Measurements from ENCODE around the gene STRIP2. TPM values are rescaled to one million over a fixed set of nuclear protein-coding genes. Genes with fewer than 3 reads are reported as not detected.

The STRIP2 gene
- total and polyA plus RNA-seq, 2 donors (not counting 1 experiment from before 2014, with no cell fraction given): 0.21 to 0.79 TPM

DNA sequence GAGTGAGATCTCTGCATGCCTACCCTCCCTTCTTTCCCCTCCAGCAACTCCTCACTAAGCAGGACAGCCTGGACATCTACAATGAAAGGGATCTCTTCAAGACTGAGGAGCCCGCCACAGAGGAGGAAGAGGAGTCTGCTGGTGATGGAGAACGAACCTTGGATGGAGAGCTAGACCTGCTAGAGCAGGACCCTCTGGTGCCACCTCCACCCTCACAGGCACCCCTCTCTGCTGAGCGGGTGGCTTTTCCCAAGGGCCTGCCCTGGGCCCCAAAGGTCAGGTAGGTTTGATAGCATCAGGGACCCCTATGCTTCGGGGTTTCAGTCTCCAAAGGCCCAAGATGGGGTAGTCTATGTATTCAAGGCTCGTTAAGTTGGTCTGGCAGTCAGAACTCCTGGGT lies 23.9 kb downstream of the STRIP2 start:
- CTCF ChIA-PET: no interaction called here
- TF ChIP-seq, protein P1, sequence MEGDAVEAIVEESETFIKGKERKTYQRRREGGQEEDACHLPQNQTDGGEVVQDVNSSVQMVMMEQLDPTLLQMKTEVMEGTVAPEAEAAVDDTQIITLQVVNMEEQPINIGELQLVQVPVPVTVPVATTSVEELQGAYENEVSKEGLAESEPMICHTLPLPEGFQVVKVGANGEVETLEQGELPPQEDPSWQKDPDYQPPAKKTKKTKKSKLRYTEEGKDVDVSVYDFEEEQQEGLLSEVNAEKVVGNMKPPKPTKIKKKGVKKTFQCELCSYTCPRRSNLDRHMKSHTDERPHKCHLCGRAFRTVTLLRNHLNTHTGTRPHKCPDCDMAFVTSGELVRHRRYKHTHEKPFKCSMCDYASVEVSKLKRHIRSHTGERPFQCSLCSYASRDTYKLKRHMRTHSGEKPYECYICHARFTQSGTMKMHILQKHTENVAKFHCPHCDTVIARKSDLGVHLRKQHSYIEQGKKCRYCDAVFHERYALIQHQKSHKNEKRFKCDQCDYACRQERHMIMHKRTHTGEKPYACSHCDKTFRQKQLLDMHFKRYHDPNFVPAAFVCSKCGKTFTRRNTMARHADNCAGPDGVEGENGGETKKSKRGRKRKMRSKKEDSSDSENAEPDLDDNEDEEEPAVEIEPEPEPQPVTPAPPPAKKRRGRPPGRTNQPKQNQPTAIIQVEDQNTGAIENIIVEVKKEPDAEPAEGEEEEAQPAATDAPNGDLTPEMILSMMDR (IDR thresholded peaks at IDR 0.05): no peak
- TF ChIP-seq EZH2 (IDR thresholded peaks at IDR 0.05; ENCODE audit: borderline replicate concordance, insufficient read depth, low read depth, low read length, poor library complexity, severe bottlenecking): no peak
- no peaks in the 10 kb centered on the region for H4K20me1 ChIP-seq (ENCODE audit: control insufficient read depth, insufficient read depth, low read length, poor library complexity, severe bottlenecking)

GRCh38 chr7:129461809-129462208 lies 27.6 kb downstream of the STRIP2 start:
- Histone ChIP-seq H3K4me1 (ENCODE audit: control insufficient read depth in 2 of 2, insufficient read depth in 2 of 2, low read length in 2 of 2) (no peaks in the 10 kb centered on the region), H3K27me3 (replicated peaks in 1 of 4; ENCODE audit: control extremely low read depth in 1 of 4, control insufficient read depth in 3 of 4, insufficient read depth in 4 of 4, low read length in 3 of 4) (no peaks in the 10 kb centered on the region), H3K4me3 (ENCODE audit: control extremely low read depth in 1 of 5, extremely low read depth in 1 of 5, insufficient read depth in 1 of 5, low read depth in 2 of 5, low read length in 4 of 5) (no peak overlapping the region), H4K20me1 (ENCODE audit: control insufficient read depth, insufficient read depth, low read length, poor library complexity, severe bottlenecking) (no peaks in the 10 kb centered on the region), H3K9ac (ENCODE audit: low read length) (no peak overlapping the region), H3K4me2 (replicated peaks; ENCODE audit: low read depth, low read length, poor library complexity, severe bottlenecking) (no peak overlapping the region), H3K36me3 (replicated peaks in 1 of 2; ENCODE audit: control extremely low read depth in 1 of 2, control insufficient read depth in 1 of 2, extremely low read depth in 1 of 2, insufficient read depth in 2 of 2, low read length in 1 of 2) (no peaks in the 10 kb centered on the region), H2AFZ (ENCODE audit: insufficient read depth, low read depth, low read length, poor library complexity, severe bottlenecking) (no peak overlapping the region), H3K9me3 (ENCODE audit: control extremely low read depth in 1 of 3, control insufficient read depth in 2 of 3, insufficient read depth in 1 of 3, low read length in 2 of 3) (no peaks in the 10 kb centered on the region), H3K79me2 (ENCODE audit: control insufficient read depth, insufficient read depth, low read length) (no peaks in the 10 kb centered on the region), H3K27ac (ENCODE audit: low read length in 2 of 2) (no peak overlapping the region)
- Mint-ChIP-seq H3K4me3 (no peak overlapping the region), H3K27ac (no peak overlapping the region), H3K4me1 (peaks cover 1% of the 10 kb centered on the region), H3K27me3 (no peaks in the 10 kb centered on the region), H3K9me3 (ENCODE audit: insufficient read depth) (no peaks in the 10 kb centered on the region)
- WGBS (ENCODE audit: insufficient coverage): 100% methylated on average over 2 of the region's 2 CpGs
- intact Hi-C loops (cut with micrococcal nuclease): no loop called here
- ChIA-PET POLR2A (no interaction called here), CTCF (interaction anchor here (1.4 to 2.1 kb wide), 3 partner anchors 10 to 27 kb away, joined by 3 to 8 read pairs (median 7); partner anchors contain the start of gene STRIP2)
- ATAC-seq (ENCODE audit: low read depth): no peak
- TF ChIP-seq, protein P1 (IDR thresholded peaks at IDR 0.05): no peak
- TF ChIP-seq EZH2 (IDR thresholded peaks at IDR 0.05; ENCODE audit: borderline replicate concordance, insufficient read depth, low read depth, low read length, poor library complexity, severe bottlenecking): no peak
- DNase-seq: no peak

More for the DNA sequence above, 23.9 kb downstream of the STRIP2 start:
- Mint-ChIP-seq H3K4me3 (no peak overlapping the region), H3K27me3 (no peaks in the 10 kb centered on the region), H3K4me1 (no peaks in the 10 kb centered on the region), H3K9me3 (ENCODE audit: insufficient read depth) (no peaks in the 10 kb centered on the region), H3K27ac (no peak overlapping the region)
- no peak overlapping the region for H3K27ac ChIP-seq (ENCODE audit: low read length in 2 of 2)
- H2AFZ ChIP-seq (ENCODE audit: insufficient read depth, low read depth, low read length, poor library complexity, severe bottlenecking): no peak overlapping the region
- no peak for ATAC-seq (ENCODE audit: low read depth)
- no peak overlapping the region for H3K9ac ChIP-seq (ENCODE audit: low read length)
- intact Hi-C loops (cut with micrococcal nuclease): no loop called here
- no peak overlapping the region for H3K4me3 ChIP-seq (ENCODE audit: control extremely low read depth in 1 of 5, extremely low read depth in 1 of 5, insufficient read depth in 1 of 5, low read depth in 2 of 5, low read length in 4 of 5)
- H3K4me1 ChIP-seq (ENCODE audit: control insufficient read depth in 2 of 2, insufficient read depth in 2 of 2, low read length in 2 of 2): no peaks in the 10 kb centered on the region
- H3K9me3 ChIP-seq (ENCODE audit: control extremely low read depth in 1 of 3, control insufficient read depth in 2 of 3, insufficient read depth in 1 of 3, low read length in 2 of 3): no peaks in the 10 kb centered on the region
- H3K4me2 ChIP-seq (replicated peaks; ENCODE audit: low read depth, low read length, poor library complexity, severe bottlenecking): no peak overlapping the region
- H3K79me2 ChIP-seq (ENCODE audit: control insufficient read depth, insufficient read depth, low read length): no peaks in the 10 kb centered on the region
- no peak for DNase-seq
- H3K36me3 ChIP-seq (replicated peaks in 1 of 2; ENCODE audit: control extremely low read depth in 1 of 2, control insufficient read depth in 1 of 2, extremely low read depth in 1 of 2, insufficient read depth in 2 of 2, low read length in 1 of 2): no peaks in the 10 kb centered on the region
- WGBS (ENCODE audit: insufficient coverage): no CpG with 5 or more reads among the region's 5 CpGs
- POLR2A ChIA-PET: no interaction called here
- no peaks in the 10 kb centered on the region for H3K27me3 ChIP-seq (replicated peaks in 1 of 4; ENCODE audit: control extremely low read depth in 1 of 4, control insufficient read depth in 3 of 4, insufficient read depth in 4 of 4, low read length in 3 of 4)
